IPS DF 4.7 (cell line): Measurements from ENCODE around the gene TRAPPC12.
A peak's percentile ranks its signal among the peaks of the same experiment; 100 is the strongest.
"Not testable (repeated sequence)": the region's sequence is repeated elsewhere in the genome, so short reads cannot be mapped to it uniquely, and the experiment has no call there.

Experiments
- DNase-seq: peaks from one replicate; pipeline ENCODE4 v3.0.0-alpha.2; 2013; ENCODE audit warnings: low spot score; ENCODE audit errors: extremely low read depth

Gene TRAPPC12

GRCh38 chr2:3368261-3368722, 11.2 kb upstream of the TRAPPC12 start:
- no peak for DNase-seq

GRCh38 chr2:3369340-3370181, 9.9 kb upstream of the TRAPPC12 start:
- DNase-seq = not testable (repeated sequence)

DNA sequence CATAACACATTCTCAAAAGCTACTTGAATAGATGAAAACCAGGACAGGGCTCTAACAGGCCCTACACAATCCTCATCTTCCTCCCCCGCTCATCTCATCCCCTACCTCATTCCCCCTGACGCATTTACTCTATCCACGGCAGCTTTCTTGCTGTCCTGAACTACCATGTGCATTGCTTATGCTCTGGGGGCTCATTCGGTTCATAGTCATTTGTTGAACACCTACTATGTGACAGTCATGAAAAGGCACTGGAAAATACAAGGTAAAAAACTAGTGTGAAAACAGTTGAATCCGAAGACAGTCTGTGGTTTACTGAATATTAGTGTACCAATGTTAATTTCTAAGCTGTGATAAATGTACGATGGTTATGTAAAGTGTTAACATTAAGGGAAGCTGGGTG, 2.7 kb upstream of the TRAPPC12 start:
- no peak for DNase-seq

DNA sequence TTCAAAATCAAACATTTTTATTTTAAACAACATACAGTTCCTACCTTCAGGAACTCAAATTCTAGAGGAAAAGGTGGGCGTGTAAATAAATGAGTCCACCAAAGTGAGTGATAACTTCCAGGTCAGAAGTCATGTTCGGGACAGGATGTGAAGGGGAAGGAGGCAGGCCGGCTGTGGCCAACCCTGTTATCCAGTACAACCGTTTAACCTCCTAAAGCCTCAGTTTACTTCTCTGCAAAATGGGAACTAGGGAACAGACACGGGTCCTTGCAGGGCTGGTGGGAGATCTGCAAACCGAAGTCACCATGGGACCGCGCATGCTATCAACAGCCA, 2.2 kb upstream of the TRAPPC12 start:
- DNase-seq = no peak

DNA sequence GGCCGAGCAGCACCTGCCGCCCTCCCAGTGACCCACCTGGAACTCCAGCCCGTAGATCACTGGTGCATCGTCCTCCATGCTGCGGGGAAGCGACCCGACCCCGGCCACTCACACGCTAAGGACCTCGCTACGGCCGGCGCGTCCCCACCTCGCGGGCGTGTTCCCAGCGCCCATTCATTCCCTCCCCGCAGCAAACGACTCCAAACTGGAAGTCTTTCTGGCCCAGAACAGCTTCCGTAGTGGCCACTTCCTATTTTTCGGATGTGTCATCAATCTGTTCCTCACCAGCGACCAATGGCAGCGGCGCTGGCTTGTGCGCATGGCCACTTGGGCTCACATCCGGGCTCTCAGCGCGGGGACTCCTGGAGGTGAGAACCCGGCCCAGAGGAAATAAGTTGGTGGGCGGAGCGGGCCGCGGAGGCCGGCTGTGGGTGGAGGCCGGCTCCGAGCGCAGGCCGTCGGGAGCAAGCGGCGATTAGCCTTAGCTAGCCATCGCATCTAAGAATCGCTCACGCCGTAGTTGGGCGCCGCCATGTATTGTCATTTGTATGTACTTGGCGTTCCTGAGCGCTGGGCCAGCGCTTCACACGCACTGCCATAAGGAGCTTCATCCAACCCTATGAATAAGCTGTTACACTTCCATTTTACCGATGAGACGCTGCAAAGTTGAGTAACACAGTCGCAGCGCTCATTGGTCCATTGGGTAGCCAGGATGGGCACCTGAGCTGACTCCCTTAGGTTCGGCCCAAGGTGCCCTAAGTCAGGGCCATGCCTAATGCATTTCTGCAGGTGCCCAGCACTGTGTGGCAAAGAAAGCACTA, 1.7 kb upstream of the TRAPPC12 start, which contains the start of gene EIPR1:
EIPR1 (minus strand) TSS at position 207 of the 821 bp plus-strand sequence; CDS start at position 78, 129 bp downstream.
- peak; percentile 92 for DNase-seq

- no peak for DNase-seq
Observed at GRCh38 chr2:3379339-3379646, 201 bp upstream of the TRAPPC12 start.

DNA sequence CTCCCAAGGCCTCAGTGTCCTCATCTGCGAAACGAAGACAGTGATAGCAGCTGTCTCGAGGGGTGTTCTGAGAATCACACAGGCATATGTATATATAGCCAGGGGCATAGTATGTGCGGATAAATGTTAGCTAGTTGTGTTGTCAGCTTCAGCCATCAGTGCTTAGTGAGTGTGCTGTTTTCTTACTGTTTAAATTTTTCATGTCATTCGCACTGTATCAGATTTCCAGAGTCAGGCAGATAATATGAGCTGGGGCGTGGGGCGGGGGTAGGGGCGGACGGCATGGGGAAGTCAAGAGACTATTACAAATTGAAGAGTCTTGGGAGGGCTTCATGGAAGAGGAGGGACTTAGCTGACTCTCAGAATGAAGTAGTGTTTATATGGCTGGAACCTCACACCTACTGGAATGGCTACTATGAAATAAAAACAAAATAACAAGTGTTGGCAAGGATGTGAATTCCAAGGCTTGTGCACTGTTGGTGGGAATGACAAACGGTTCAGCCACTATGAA, 7.0 kb downstream of the TRAPPC12 start:
- no peak for DNase-seq

GRCh38 chr2:3387011-3387410, 7.5 kb downstream of the TRAPPC12 start:
- DNase-seq = no peak

DNA sequence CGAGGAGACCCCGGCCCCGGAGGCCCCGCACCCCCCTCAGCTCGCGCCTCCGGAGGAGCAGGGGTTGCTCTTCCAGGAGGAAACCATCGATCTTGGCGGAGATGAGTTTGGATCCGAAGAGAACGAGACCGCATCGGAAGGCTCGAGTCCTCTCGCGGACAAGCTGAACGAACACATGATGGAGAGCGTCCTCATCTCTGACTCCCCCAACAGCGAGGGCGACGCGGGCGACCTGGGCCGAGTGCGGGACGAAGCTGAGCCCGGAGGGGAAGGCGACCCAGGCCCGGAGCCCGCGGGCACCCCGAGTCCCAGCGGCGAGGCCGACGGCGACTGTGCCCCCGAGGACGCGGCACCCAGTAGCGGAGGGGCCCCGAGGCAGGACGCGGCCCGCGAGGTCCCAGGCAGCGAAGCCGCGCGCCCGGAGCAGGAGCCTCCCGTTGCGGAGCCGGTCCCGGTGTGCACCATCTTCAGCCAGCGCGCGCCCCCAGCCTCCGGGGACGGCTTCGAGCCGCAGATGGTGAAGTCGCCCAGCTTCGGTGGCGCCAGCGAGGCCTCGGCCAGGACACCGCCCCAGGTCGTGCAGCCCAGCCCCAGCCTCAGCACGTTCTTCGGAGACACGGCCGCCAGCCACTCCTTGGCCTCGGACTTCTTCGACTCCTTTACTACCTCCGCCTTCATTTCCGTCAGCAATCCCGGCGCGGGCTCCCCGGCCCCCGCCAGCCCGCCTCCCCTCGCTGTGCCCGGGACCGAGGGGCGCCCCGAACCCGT, 8.3 kb downstream of the TRAPPC12 start:
- DNase-seq = no peak

DNA sequence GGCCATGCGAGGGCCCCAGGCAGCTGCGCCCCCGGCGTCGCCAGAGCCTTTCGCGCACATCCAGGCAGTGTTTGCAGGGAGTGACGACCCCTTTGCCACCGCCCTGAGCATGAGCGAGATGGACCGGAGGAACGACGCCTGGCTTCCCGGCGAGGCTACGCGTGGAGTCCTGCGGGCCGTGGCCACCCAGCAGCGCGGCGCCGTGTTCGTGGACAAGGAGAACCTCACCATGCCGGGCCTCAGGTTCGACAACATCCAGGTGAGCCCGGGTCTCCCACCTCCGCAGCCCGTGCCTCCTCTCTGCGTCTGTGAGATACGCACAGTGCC, 8.9 kb downstream of the TRAPPC12 start:
- no peak for DNase-seq

- no peak for DNase-seq
Observed at GRCh38 chr2:3389193-3389592, 9.7 kb downstream of the TRAPPC12 start.

- DNase-seq = no peak
Observed at GRCh38 chr2:3390041-3390440, 10.5 kb downstream of the TRAPPC12 start.

DNA sequence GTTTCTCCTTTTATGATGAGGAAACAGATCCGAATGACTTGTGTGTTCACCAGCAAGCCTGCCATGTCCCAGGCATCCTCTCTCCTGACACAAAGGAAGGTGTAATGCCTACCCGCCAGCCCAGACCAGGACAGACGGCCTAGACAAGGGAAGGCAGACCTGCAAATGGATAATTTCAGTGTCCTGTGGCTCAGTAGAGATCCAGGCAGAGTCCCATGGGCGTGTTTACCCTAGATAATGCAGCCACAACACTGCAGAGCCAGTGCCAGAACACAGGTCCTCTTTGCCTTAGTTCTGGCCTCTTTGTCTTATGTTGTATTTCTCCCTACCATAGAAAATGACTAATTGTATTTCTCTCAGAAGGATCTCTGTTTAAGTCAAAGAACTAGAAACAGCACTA, 12.7 kb downstream of the TRAPPC12 start:
- DNase-seq = no peak

DNA sequence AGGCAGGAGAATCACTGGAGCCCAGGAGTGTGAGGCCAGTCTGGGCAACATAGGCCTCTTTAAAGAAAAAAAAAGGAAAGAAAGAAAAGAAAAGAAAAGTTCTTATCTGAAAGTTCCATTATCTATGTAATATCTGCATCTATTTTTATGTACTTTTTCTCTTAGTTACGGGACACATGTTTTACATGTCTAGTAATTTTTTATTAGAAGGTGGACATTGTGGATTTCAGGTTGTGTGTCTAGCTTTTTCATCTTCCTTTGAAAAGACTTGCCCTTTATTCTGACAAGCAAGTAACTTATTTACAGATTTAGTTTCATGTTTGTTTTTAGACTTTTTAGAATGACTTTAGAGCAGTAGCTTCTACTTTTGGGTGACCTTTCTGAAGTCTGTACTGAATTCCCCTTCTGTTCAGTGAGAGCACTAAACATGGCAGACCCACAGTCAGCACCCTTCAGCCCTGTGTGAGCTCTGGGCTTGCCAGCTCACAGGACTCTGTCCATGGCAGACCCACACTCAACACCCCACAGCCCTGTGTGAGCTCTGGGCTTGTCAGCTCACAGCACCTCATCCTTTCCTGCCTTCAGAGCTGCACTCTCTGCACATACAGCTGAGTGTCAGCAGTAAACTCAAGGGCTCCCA, 17.5 kb downstream of the TRAPPC12 start:
- DNase-seq = no peak

- DNase-seq = no peak
Observed at GRCh38 chr2:3398857-3399256, 19.4 kb downstream of the TRAPPC12 start.

DNA sequence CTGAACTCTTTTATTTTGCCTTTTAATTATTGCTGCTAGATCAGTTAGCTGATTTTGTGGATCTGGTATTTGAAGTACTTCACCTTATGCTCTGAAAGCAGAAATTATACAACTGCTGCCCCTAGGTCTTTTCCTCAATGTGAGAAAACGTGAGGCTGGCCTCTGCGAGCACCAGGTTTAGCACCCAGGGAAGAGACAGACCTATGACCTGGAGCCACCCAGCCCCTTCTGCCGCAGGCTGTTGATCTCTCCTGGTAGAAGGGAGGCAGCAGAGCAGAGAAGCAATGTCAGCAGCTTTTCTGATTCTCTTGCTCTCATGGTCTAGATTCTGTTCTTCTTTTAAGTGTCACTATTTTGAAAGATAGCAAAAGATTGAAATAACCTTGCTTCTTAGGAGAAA, 19.9 kb downstream of the TRAPPC12 start:
- no peak for DNase-seq

- DNase-seq = no peak
Observed at GRCh38 chr2:3399829-3400228, 20.3 kb downstream of the TRAPPC12 start.

GRCh38 chr2:3403587-3404334, 24.3 kb downstream of the TRAPPC12 start:
- no peak for DNase-seq

- DNase-seq = no peak
Observed at GRCh38 chr2:3404349-3404894, 24.9 kb downstream of the TRAPPC12 start.

DNA sequence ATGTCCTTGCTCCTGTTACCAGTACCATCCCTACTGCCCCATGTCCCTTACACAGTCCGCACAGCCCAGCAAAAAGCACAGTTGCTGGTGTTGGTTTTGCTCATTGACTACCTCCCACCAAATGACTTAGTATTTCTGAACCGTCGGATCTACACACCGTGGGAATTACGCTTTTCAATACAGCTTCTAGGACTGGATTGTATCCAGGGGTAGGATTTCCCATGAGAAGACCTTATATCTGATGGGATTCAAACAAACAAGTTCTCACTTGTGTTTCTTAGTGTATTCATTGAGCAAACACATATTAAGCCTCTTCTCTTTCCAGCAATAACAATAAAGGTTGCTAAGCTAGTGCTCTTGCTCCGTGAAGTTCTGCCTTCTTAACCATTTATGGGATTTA, 25.8 kb downstream of the TRAPPC12 start:
- no peak for DNase-seq
